GM19463 (cell line): ENCODE results near the gene MT2A.

Experiments used
- ATAC-seq: cut with Tn5 transposase; IDR thresholded peaks from one replicate; pipeline ENCODE4 v1.9.1; 2021; ENCODE audit warnings: mild to moderate bottlenecking, moderate library complexity; ENCODE audit not compliant: unreplicated experiment

MT2A gene

DNA sequence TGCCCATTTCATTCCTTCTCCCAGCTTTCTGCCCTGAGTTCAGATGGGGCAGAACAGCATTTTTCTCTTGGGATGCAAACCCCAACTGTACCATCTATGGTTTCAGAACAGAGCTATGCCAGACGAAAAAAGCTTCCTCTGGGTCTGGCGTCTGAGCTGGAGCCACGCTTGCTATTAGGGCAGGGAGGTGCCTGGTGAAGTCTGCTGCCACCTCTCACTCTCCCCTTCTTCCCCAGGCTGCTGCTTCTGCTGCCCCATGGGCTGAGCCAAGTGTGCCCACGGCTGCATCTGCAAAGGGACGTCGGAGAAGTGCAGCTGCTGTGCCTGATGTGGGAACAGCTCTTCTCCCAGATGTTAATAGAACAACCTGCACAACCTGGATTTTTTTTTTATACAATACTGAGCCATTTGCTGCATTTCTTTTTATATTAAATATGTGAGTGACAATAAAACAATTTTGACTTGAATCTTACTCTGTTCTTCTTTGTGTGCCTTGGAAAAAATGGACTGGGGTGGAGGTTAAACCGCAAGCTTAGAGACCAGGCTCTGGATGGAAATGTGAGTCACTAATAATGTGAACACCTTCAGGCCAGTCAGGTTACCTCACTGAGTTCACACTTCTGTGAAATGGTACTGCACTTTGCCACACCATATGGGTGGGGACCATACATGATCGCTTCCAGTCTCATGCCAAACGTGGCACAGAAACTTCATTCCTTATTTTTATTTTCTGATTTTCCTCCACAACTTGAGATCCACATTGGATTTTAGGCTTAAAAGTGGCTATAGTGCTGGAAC is 28.4 kb downstream of the MT2A start:
- no peak for ATAC-seq

DNA sequence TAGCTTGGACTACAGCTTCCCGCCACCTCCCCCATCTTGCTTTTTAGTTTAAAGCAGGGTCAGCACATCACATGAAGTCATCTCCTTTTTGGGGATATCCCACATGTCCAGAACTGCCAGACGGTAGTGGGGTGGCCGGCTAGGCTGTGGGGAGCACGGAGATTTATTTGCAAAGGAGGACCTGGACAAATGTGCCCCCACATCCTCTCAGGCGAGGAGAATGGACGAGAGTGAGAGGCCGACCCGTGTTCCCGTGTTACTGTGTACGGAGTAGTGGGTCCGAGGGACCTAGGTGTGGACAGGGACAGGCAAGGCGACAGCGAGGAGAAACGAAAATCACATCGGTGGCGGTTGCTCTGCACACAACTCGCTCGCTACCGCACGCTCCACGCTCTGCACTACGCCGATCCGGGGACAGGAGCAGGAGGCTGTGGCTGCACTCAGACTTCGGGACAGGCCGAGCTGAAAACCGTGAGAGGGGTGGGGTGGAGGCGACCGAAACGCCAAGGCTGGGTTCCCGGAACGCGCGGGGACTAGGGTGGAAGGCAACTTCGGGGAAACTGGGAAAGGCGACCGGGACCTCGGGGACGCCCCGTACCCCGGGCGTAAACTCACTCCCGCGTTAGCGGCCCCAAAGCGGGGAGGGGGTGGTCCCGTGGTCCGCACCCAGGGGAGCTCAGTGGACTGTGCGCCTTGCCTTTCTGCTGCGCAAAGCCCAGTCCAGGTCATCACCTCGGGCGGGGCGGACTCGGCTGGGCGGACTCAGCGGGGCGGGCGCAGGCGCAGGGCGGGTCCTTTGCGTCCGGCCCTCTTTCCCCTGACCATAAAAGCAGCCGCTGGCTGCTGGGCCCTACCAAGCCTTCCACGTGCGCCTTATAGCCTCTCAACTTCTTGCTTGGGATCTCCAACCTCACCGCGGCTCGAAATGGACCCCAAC is 29.7 kb downstream of the MT2A start, which contains the start of gene MT1A:
Gene MT1A (plus strand): TSS at position 853 of the 937 bp plus-strand sequence. CDS start 73 bp downstream, at position 926.
- no peak for ATAC-seq

DNA sequence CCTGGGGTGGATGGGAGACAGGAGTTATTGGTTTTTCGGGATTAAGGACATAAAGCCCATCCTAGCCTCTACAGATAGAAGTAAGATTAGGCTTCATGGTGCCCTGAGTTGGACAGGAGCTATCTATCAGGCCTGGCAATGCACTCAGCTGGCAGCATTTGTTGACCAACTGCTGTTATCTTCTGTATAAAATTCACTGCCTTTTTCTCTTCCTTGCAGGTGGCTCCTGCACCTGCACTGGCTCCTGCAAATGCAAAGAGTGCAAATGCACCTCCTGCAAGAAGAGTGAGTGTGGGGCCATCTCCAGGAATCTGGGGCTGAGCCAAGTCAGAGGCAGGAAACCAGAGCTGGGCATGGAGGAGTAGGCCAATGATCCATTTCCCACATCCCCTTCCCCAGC is 30.7 kb downstream of the MT2A start:
- ATAC-seq, result no peak

DNA sequence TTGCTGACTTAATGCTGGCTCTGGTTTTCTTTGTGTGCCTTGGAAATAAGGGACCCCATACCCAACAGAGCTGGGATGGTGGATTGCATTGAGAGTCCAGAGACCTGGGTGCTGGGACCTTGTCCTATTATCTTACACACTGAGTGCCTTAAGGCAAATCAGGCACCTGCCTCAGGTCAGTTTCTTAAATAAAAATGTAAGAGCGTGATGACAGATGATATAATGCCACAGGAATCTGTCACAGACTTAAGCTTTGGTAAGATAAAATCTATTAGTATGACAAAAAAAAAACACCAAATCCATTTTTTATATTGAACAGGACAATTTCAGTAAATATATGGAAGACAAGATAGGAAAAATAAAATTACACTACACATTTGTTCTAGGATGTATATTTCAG is 31.7 kb downstream of the MT2A start:
- ATAC-seq, result no peak

DNA sequence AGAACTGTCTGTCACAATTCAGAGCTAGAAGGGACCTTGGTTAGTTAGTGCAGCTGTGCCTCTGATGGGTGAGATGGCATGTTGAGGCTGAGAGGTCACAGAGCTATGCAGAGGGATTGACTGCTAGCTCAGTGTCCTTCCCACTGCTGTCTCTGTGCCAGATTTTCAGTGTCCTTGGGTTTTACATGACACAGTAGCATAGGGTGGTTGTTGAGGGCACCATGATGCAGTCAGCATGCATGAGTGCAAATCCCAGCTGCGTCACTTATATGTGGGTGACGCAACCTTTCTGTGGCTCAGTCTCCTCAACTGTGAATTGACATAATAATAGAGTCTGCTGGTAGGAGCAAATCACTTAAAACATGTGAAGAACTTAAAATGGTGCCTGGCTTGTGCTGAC is 32.8 kb downstream of the MT2A start:
- ATAC-seq, result no peak

DNA sequence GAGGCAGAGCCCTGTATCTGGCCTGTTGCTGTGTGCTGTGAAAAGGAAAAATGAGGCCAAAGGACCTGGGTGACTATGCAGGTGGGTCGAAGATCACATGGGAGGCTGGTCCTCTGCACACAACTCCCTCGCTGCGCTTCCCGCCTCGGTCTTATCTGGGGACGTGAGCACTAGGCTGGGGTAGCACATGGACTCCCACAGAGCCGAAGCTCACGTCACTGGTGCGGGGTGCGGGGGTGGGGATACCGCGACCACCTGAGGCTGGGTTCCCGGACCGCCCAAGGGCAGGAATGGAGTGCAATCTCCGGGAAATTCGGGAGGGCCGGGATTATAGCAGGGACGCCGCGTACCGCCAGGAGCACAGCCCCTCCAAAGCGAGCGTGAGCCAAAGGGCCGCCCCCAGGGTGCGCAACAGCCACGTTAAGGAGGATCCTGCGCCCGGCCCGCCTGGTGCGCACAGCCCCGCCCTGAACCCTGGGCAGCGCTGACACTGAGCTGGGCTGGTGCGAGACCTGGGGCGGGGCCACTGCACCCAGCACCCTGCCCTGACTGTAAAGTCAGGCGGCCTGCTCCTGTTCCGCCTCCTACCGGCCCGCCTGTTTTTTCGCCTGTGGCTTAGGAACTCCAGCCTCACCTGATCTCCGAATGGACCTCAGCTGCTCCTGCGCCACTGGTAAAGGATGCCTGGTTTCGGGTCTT is 34.8 kb downstream of the MT2A start:
- peak; percentile 95 for ATAC-seq

DNA sequence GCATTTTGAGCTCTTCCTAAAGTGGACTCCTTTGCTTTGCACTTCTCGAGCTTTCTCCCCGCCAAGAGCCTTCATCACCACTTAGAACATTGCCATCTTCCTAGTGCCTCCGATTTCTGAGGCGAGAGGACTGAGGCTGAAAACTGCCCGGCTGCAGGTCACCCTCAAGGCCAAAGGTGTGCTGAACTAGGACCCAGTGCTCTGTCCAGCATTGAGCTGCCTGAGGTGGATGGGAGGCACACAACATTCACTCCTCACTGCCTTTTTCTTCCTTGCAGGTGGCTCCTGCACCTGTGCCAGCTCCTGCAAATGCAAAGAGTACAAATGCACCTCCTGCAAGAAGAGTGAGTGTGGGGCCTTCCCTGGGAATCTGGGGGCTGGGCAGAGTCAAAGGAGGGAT is 35.4 kb downstream of the MT2A start:
- no peak for ATAC-seq

DNA sequence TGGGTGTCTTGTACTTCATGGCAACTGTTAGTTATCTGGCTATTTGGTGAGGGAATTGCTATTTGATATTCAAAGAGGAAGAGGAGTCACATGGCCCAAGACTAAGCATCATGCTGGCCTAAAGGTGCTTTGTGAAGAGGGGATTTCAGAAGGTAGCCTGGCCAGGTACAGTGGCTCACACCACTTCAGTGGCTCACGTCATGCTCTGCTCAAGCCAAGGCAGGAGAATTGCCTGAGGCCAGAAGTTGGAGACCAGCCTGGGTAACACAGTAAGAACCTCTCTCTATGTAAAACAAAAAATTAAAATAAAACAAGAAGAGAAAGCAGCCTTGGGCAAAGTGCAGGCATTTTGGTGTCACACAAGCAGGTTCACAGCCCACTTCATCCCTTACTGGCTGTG is 36.9 kb downstream of the MT2A start:
- no peak for ATAC-seq

DNA sequence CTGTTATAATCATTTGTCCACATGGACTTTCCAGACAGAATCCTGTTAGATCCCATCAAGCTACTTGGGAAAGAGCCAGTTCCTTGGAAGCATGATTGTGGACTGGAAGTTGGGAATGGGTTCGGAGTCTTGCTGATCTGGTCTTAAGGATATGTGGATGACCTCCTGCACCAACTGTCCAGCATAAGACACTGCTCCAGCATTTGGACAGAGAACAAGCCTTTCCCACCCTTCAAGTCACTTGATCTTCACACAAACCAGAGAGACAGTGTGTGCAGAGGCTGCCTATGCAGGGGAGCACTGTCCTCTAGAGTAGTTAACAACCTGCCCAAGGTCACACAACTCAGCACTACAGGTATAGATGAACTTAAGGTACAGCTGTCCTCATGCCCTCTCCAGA is 37.5 kb downstream of the MT2A start:
- ATAC-seq, result no peak

DNA sequence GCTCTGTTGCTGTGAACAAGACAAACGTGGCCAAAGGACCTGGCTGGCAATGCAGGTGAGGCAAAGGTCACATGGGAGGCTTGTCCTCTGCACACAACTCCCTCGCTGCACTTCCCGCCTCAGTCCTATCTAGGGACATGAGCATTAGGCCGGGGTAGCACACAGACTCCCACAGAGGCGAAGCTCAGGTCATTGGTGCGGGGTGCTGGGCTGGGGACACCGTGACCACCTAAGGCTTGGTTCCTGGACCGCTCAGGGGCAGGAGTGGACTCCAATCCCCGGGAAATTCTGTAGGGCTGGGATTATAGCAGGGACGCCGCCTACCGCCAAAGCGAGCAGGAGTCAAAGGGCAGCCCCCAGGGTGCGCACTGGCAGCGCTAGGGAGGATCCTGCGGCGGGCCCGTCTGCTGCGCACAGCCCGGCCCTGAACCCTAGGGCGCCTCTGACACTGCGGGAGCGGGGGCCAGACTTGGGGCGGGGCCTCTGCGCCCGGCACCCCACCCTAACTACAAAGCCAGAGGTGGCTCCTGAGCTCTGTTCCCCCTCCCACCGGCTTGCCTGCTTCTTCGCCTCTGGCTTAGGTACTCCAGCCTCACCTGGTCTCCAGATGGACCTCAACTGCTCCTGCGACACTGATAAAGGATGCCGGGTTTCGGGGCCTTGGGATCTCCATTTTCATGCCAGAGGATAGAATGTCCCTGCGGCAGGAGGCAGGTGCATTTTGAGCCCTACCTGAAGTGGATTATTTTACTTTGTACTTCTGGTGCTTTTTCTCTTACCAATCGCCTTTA is 39.5 kb downstream of the MT2A start:
- no peak for ATAC-seq

DNA sequence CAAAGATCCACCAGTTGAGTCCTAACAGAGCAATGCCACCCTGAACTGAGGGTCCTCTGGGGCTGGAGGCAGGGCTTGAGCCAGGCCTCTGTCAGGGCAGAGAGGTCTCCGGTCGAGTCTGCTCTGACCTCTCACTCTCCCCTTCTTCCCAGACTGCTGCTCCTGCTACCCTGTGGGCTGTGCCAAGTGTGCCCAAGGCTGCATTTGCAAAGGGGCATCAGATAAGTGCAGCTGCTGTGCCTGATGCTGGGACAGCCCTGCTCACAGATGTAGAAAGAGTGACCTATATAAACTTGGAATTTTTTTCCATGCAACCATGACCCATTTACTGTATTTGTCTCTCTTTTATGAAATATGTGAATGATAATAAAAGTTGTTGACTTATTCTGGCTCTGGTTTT is 40.9 kb downstream of the MT2A start:
- ATAC-seq, result no peak

DNA sequence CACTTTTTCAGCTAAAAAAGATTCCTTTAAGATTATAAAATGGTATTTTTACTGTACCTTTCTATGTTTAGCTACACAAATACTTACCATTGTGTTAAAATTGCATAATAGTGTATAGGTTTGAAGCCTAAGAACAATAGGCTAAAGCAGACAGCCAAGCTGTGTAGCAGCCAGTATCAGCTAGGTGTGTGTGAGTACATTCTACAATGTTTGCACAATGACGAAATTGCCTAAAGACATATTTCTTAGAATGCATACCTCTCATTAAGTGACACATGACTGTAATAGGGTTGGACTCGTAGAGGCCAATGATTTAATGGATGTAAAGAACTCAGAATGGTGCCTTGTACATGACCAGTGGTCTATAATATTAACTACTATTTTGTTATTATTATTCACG is 41.4 kb downstream of the MT2A start:
- no peak for ATAC-seq

DNA sequence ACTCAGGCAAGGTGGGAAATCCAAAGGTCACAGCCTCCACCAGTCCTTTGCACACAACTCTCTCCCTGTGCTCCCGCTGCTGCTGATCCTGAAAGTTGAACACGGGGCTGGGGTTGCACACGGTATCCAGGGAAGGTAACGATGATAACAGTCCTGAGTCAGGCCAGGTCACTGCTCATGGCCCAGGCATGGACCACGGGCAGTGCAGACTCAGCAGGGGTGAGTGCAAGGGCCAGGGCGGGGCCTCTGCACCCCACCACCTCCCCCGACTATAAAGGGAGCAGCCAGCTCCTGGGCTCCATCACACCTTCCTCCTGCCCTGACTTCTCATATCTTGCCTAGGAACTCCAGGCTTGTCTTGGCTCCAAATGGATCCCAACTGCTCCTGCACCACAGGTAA is 43.2 kb downstream of the MT2A start, which contains the start of gene MT1B:
Gene MT1B (plus strand): TSS at position 301 of the 400 bp plus-strand sequence. CDS start 68 bp downstream, at position 369.
- no peak for ATAC-seq

DNA sequence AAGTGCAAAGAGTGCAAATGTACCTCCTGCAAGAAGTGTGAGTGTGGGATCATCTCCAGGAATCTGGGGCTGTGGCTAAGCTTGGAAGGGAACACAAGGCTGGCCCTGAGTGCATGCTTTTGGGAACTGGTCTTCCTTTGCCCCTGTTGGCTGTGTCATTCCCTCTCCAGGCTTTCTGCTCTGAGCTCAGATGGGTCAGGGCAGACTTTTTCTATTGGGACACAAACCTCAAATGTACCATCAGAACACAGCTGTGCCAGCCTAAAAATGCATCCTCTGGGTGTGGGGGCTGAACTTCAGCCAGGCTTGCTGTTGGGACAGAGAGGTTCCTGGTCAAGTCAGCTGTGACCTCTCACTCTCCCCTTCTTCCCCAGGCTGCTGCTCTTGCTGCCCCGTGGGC is 44.2 kb downstream of the MT2A start:
- ATAC-seq, result no peak

DNA sequence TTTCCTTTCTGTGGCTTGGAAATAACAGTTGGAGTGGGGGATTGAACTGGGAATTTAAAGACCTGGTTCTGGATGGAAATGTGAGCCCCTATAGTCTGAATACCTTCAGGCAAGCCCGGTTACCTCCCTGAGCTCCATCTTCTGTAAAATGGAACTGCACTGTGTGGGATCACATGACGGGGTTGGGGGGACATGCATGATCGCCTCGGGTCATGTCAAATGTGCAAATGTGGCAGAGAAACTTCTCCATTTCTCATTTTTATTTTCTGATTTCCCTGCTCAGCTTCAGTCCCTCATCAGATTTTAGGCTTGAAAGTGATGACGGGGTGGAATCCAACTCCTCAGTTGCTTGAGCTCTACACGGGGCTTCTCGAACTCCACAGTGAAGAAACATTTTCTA is 44.8 kb downstream of the MT2A start:
- ATAC-seq, result no peak

DNA sequence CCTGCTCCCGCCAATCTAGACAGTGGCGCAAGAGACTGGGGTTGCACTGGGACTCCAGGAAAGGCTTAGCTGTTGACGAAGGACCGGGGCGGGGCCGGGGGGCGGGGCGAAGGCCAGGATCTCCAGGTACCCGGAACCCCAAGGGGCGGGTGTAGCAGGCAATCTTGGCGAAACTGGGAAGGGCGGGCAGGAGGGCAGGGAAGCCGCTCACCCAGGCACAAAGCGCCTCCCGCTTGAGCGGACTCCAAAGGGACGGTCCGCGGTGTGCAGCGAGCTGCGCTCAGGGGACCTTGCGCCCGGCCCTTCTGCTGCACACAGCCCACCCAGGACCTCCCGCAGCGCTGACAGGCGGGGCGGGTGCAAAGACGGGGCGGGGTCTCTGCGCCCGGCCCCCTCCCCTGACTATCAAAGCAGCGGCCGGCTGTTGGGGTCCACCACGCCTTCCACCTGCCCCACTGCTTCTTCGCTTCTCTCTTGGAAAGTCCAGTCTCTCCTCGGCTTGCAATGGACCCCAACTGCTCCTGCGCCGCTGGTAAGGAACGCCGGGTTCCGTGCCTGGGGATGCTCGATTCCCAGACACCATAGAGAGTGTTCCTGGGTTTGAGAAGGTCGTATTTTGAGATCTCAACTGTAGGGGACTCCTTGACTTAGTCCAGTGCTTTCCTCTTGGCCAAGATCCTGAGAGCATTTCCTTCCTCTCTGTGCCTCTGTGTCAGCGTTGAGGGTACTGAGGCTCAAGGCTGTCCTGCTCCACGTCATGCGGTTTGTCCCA is 49.4 kb downstream of the MT2A start, which contains the start of gene MT1F:
Gene MT1F (plus strand): TSS at position 405 of the 772 bp plus-strand sequence. CDS start 100 bp downstream, at position 505.
- peak; percentile 58 for ATAC-seq

DNA sequence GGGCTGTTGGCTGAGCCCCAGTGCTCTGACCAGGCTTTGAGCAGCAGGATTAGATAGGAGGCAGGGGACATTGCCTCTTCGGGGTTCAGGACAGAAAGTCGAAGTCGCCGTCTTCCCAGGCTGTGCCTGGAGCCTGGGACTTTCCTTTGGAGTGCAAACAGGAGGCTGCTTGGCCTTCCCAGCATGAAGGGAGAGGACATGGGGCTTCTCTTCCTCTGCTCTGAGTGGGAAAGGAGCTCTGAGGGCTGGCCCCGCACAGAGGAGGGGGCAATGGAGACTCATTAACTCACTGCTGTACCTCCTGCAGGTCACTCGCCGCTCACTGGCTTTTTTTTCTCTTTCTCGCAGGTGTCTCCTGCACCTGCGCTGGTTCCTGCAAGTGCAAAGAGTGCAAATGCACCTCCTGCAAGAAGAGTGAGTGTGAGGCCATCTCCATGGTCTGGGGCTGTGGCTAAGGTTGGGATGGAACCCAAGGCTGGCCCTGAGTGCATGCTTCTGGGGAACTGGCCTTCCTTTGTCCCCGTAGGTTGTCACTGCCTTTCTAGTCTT is 50.0 kb downstream of the MT2A start:
- ATAC-seq, result no peak
